ENCODE results near the gene ZER1.

ZER1 gene

GRCh38 chr9:128689293-128689774 is 82.4 kb downstream of the ZER1 start:
- DNase-seq = no peak

GRCh38 chr9:128688501-128689292 is 83.0 kb downstream of the ZER1 start, which contains the start of gene SET:
TSS of gene SET (plus strand) at chr9:128689222. CDS start at chr9:128689583, 361 bp downstream.
- DNase-seq = peak; percentile 94

GRCh38 chr9:128687453-128687852 is 84.3 kb downstream of the ZER1 start:
- DNase-seq = no peak

GRCh38 chr9:128685636-128686489 is 85.9 kb downstream of the ZER1 start:
- DNase-seq = no peak

GRCh38 chr9:128684325-128685199 is 87.2 kb downstream of the ZER1 start:
- peak; percentile 92 for DNase-seq

GRCh38 chr9:128684065-128684324 is 87.7 kb downstream of the ZER1 start:
- no peak for DNase-seq

- peak; percentile 38 for DNase-seq
Measured at GRCh38 chr9:128683340-128684064, 88.2 kb downstream of the ZER1 start.

Data from NCI-H510A treated with DMSO at 0.1 percent for 48 hours (cell line).